ENCODE results near the gene GOLPH3L. TPM values are rescaled to one million over a fixed set of nuclear protein-coding genes. Genes with fewer than 3 reads are reported as not detected.

GOLPH3L gene
- total and polyA plus RNA-seq, 2 of the 13 experiments (the other 11 are each of a cell fraction or from before 2014, with no cell fraction given) = 8.2 to 12.8 TPM

- TF ChIP-seq REST (IDR thresholded peaks at IDR 0.05; ENCODE audit: borderline replicate concordance in 1 of 2, low read depth in 1 of 2, low read length in 2 of 2) = peak in 1 of 2 experiments; percentile 16; a peak in 1 of 4 replicates
- 0 out of 2 replicates have a peak, but pooled peaks have one; percentile 49 for TF ChIP-seq ZNF816 (CRISPR knock-in tag; IDR thresholded peaks at IDR 0.05; ENCODE audit: borderline replicate concordance)
- TF ChIP-seq ZNF704 (CRISPR knock-in tag; IDR thresholded peaks at IDR 0.05; ENCODE audit: borderline replicate concordance) = no peak
- TF ChIP-seq KMT2A (CRISPR knock-in tag; IDR thresholded peaks at IDR 0.05) = no peak
- no peak; the same call in none of the 2 replicates for TF ChIP-seq ZBTB26 (CRISPR knock-in tag; IDR thresholded peaks at IDR 0.05; ENCODE audit: borderline replicate concordance)
- TF ChIP-seq DDIT3 (CRISPR knock-in tag; IDR thresholded peaks at IDR 0.05) = no peak
- no peak for TF ChIP-seq HNF4G (IDR thresholded peaks at IDR 0.05; ENCODE audit: borderline replicate concordance, low read depth, low read length)
- TF ChIP-seq HNF4G (CRISPR knock-in tag; IDR thresholded peaks at IDR 0.05; ENCODE audit: borderline replicate concordance, low read depth) = no peak
- no peak for TF ChIP-seq ZSCAN12 (CRISPR knock-in tag; IDR thresholded peaks at IDR 0.05)
- no peak for TF ChIP-seq NFE2 (CRISPR knock-in tag; IDR thresholded peaks at IDR 0.05)
- no peak for TF ChIP-seq RORA (CRISPR knock-in tag; IDR thresholded peaks at IDR 0.05)
- TF ChIP-seq ZNF333 (CRISPR knock-in tag; IDR thresholded peaks at IDR 0.05; ENCODE audit: borderline replicate concordance) = 0 out of 2 replicates have a peak, but pooled peaks have one; percentile 65
- TF ChIP-seq ATF2 (CRISPR knock-in tag; IDR thresholded peaks at IDR 0.05) = peak; percentile 100
- TF ChIP-seq REL (CRISPR knock-in tag; conservative IDR thresholded peaks at IDR 0.05) = no peak
- TF ChIP-seq MEF2D (CRISPR knock-in tag; IDR thresholded peaks at IDR 0.05) = no peak; the same call in 1 of the 2 replicates
- no peak for TF ChIP-seq ZNF841 (CRISPR knock-in tag; IDR thresholded peaks at IDR 0.05; ENCODE audit: borderline replicate concordance)
- peak; percentile 96 for TF ChIP-seq ATF1 (CRISPR knock-in tag; IDR thresholded peaks at IDR 0.05)
- peak; percentile 42; the same call in 1 of the 2 replicates for TF ChIP-seq RFX1 (IDR thresholded peaks at IDR 0.05)
- TF ChIP-seq MXI1 (IDR thresholded peaks at IDR 0.05; ENCODE audit: borderline replicate concordance, low read depth, low read length) = peak; percentile 20; the same call in 1 of the 3 replicates
- TF ChIP-seq ZFAT (CRISPR knock-in tag; conservative IDR thresholded peaks at IDR 0.05) = no peak
- no peak for TF ChIP-seq ZFP82 (CRISPR knock-in tag; IDR thresholded peaks at IDR 0.05; ENCODE audit: borderline replicate concordance)
- TF ChIP-seq HMG20A (CRISPR knock-in tag; IDR thresholded peaks at IDR 0.05; ENCODE audit: borderline replicate concordance) = no peak
These were observed 67.6 kb downstream of the GOLPH3L start, which contains the start of gene ENSA (continued) for GRCh38 chr1:150629115-150629928.
